CD14-positive monocyte (primary cell): ENCODE data around the gene DHFR. TPM values are rescaled to one million over a fixed set of nuclear protein-coding genes. Genes with fewer than 3 reads are reported as not detected.

Source experiments
- DNase-seq, 3 donors: peaks; one replicate each; pipeline ENCODE4 v3.0.0-alpha.2; 2011 to 2022
- H2AFZ ChIP-seq: 2 replicates; pipeline ENCODE4 v1.6.0; 2012; ENCODE audit warnings: mild to moderate bottlenecking, low read depth, low read length, inconsistent platforms; ENCODE audit not compliant: insufficient read depth, poor library complexity, severe bottlenecking
- H3K27ac ChIP-seq, 2 donors: 1 replicate in 1 of 2; 2 replicates in 1 of 2; pipeline ENCODE4 v1.5.1; 2012 to 2013; ENCODE audit warnings: low read length in 2 of 2, control low read depth in 1 of 2, inconsistent platforms in 1 of 2, low read depth in 1 of 2, mild to moderate bottlenecking in 1 of 2
- H3K27me3 ChIP-seq, 2 donors: one replicate each; pipeline versions ENCODE4 v1.6.0 to v1.6.1; 2011 to 2013; ENCODE audit warnings: low read length in 2 of 2; ENCODE audit not compliant: control insufficient read depth in 2 of 2, insufficient read depth in 2 of 2
- H3K36me3 ChIP-seq, 2 donors: replicated peaks in 1 of 2; 1 replicate in 1 of 2; 2 replicates in 1 of 2; pipeline versions ENCODE4 v1.5.1 to v1.6.1; 2012 to 2013; ENCODE audit warnings: low read length in 2 of 2, control low read depth in 1 of 2, inconsistent platforms in 1 of 2, mild to moderate bottlenecking in 1 of 2; ENCODE audit not compliant: insufficient read depth in 2 of 2, control insufficient read depth in 1 of 2
- H3K4me1 ChIP-seq, 2 donors: 1 replicate in 1 of 2; 2 replicates in 1 of 2; pipeline versions ENCODE4 v1.5.1 to v1.6.1; 2012 to 2013; ENCODE audit warnings: low read length in 2 of 2, control low read depth in 1 of 2, inconsistent platforms in 1 of 2, mild to moderate bottlenecking in 1 of 2, moderate library complexity in 1 of 2; ENCODE audit not compliant: insufficient read depth in 2 of 2, control insufficient read depth in 1 of 2
- H3K4me2 ChIP-seq: replicated peaks from 2 replicates; pipeline ENCODE3; 2012; ENCODE audit warnings: low read length, moderate library complexity, mild to moderate bottlenecking; ENCODE audit not compliant: poor library complexity, severe bottlenecking; ENCODE audit errors: extremely low read depth
- H3K4me3 ChIP-seq, 3 experiments: fragments of 200-600 bp in 1 of 3; sonication (generic) in 1 of 3; replicated peaks in 1 of 3; 1 replicate in 2 of 3; 2 replicates in 1 of 3; pipeline ENCODE4 v1.5.1; 2011 to 2013; ENCODE audit warnings: low read length in 3 of 3, mild to moderate bottlenecking in 3 of 3, control low read depth in 2 of 3, low read depth in 2 of 3, inconsistent platforms in 1 of 3, moderate library complexity in 1 of 3
- H3K79me2 ChIP-seq: 2 replicates; pipeline ENCODE4 v1.6.0; 2012; ENCODE audit warnings: mild to moderate bottlenecking, control low read depth, inconsistent platforms, low read length, moderate library complexity; ENCODE audit not compliant: insufficient read depth
- H3K9ac ChIP-seq: 2 replicates; pipeline ENCODE4 v1.6.0; 2017; ENCODE audit warnings: low read length, mild to moderate bottlenecking; ENCODE audit not compliant: insufficient read depth, poor library complexity, severe bottlenecking
- H3K9me3 ChIP-seq, 2 donors: replicated peaks in 1 of 2; 1 replicate in 1 of 2; 2 replicates in 1 of 2; pipeline versions ENCODE4 v1.5.1 to v1.6.1; 2012 to 2013; ENCODE audit warnings: low read length in 2 of 2, control low read depth in 1 of 2; ENCODE audit not compliant: control insufficient read depth in 1 of 2, insufficient read depth in 1 of 2
- H4K20me1 ChIP-seq: 2 replicates; pipeline ENCODE4 v1.6.0; 2012; ENCODE audit warnings: mild to moderate bottlenecking, low read length, control low read depth, moderate library complexity; ENCODE audit not compliant: insufficient read depth
- H3K27ac Mint-ChIP-seq, 7 donors: one replicate each; pipeline ENCODE4 v1.8.0; 2020; ENCODE audit warnings: mild to moderate bottlenecking in 7 of 7, mixed read lengths in 7 of 7, moderate library complexity in 6 of 7, inconsistent platforms in 2 of 7
- H3K27me3 Mint-ChIP-seq, 3 donors: one replicate each; pipeline ENCODE4 v1.8.0; 2021 to 2022; ENCODE audit warnings: low read depth in 3 of 3, mild to moderate bottlenecking in 3 of 3, mixed read lengths in 3 of 3, moderate library complexity in 3 of 3, inconsistent platforms in 1 of 3
- H3K36me3 Mint-ChIP-seq, 2 donors: one replicate each; pipeline ENCODE4 v1.8.0; 2020; ENCODE audit warnings: mixed read lengths in 2 of 2, inconsistent platforms in 1 of 2, mild to moderate bottlenecking in 1 of 2
- H3K4me1 Mint-ChIP-seq: one replicate; pipeline ENCODE4 v1.8.0; 2020; ENCODE audit warnings: mild to moderate bottlenecking, mixed read lengths
- H3K4me3 Mint-ChIP-seq, 2 donors: one replicate each; pipeline ENCODE4 v1.8.0; 2020; ENCODE audit warnings: mild to moderate bottlenecking in 2 of 2, mixed read lengths in 2 of 2, moderate library complexity in 1 of 2
- H3K9me3 Mint-ChIP-seq, 7 donors: one replicate each; pipeline ENCODE4 v1.8.0; 2020 to 2022; ENCODE audit warnings: mixed read lengths in 7 of 7, mild to moderate bottlenecking in 6 of 7, moderate library complexity in 6 of 7, inconsistent platforms in 2 of 7
- WGBS: methylation state at CpG from one replicate; pipeline ENCODE4 v1.1.5; 2013; ENCODE audit warnings: missing lambda C conversion rate; ENCODE audit not compliant: insufficient coverage; 5-methylcytosine and 5-hydroxymethylcytosine counted together
- intact Hi-C, 2 donors: fragments of 100-400 bp; cut with micrococcal nuclease; formaldehyde crosslinking; loops; one replicate each; pipeline versions ENCODE4 v1.15.0 to v1.15.1; 2023
- polyA plus RNA-seq, 3 donors: library from polyadenylated mRNA; depleted of rRNA in 1 of 3; unstranded in 2 of 3; stranded (reverse) in 1 of 3; fragments of 300-500 nt in 2 of 3; fragments of >200 nt in 1 of 3; fragmentation: Illumina TruSeq in 2 of 3; gene quantifications; 1 replicate in 2 of 3; 2 replicates in 1 of 3; pipeline ENCODE4 v1.2.3, GENCODE V29; 2012 to 2021
- small RNA-seq: library from RNA; depleted of rRNA; stranded (forward); fragments of <200 nt; gene quantifications from one replicate; pipeline ENCODE3, GENCODE V24; 2012; ENCODE audit warnings: low read depth; ENCODE audit not compliant: insufficient read length
- TF ChIP-seq, protein P1 (sequence below): fragments of 200-600 bp; IDR thresholded peaks from one replicate; pipeline ENCODE4 v1.8.0; 2022; ENCODE audit warnings: antibody characterized with exemption, mild to moderate bottlenecking

Gene DHFR
- polyA plus RNA-seq, 3 donors = 0.75 to 2.9 (median 1.1) TPM

DNA sequence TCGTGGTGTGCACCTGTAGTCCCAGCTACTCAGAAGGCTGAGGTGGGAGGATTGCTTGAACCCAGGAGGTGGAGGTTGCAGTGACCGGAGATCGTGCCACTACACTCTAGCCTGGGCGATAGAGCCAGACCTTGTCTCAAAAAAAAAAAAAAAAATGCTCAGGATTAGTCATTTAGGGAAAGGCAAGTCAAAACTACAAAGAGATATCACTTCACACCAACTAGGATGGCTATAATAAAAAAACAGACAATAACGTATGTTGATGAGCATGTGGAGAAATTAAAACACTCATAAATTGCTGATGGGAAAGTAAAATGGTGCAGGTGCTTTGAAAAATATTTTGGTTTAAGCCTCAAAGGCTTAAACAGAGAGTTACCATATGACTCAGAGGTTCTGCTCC lies 78.4 kb downstream of the DHFR start:
- Histone ChIP-seq H4K20me1 (no peaks in the 10 kb centered on the region), H3K9me3 (no peaks in the 10 kb centered on the region), H3K4me3 (no peak overlapping the region), H2AFZ (no peak overlapping the region), H3K4me2 (no peak overlapping the region), H3K79me2 (no peaks in the 10 kb centered on the region), H3K27me3 (peaks cover 19 to 32% of the 10 kb centered on the region in 2 donors), H3K36me3 (no peaks in the 10 kb centered on the region), H3K4me1 (no peaks in the 10 kb centered on the region), H3K27ac (no peak overlapping the region), H3K9ac (no peak overlapping the region)
- TF ChIP-seq, protein P1, sequence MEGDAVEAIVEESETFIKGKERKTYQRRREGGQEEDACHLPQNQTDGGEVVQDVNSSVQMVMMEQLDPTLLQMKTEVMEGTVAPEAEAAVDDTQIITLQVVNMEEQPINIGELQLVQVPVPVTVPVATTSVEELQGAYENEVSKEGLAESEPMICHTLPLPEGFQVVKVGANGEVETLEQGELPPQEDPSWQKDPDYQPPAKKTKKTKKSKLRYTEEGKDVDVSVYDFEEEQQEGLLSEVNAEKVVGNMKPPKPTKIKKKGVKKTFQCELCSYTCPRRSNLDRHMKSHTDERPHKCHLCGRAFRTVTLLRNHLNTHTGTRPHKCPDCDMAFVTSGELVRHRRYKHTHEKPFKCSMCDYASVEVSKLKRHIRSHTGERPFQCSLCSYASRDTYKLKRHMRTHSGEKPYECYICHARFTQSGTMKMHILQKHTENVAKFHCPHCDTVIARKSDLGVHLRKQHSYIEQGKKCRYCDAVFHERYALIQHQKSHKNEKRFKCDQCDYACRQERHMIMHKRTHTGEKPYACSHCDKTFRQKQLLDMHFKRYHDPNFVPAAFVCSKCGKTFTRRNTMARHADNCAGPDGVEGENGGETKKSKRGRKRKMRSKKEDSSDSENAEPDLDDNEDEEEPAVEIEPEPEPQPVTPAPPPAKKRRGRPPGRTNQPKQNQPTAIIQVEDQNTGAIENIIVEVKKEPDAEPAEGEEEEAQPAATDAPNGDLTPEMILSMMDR = no peak
- no peak for DNase-seq
- no peak overlapping the region for H3K27ac Mint-ChIP-seq
- intact Hi-C loops = no loop called here
- no peak overlapping the region for H3K4me3 Mint-ChIP-seq
- WGBS = 100% methylated on average over 1 of the region's 5 CpGs
- H3K9me3 Mint-ChIP-seq = peaks cover 0 to 7% (median 5%) of the 10 kb centered on the region in 7 donors
- H3K36me3 Mint-ChIP-seq = no peaks in the 10 kb centered on the region
- H3K27me3 Mint-ChIP-seq = peaks cover 33 to 48% (median 44%) of the 10 kb centered on the region in 3 donors
- no peaks in the 10 kb centered on the region for H3K4me1 Mint-ChIP-seq

Small RNA genes within 50 kb of the gene (small RNA-seq; reads per million reads assigned to genes)
- not detected for gene DBIP2
- not detected for gene MTRNR2L2

Other genes with a start within 250 kb of the DHFR start
- 10 to 100 TPM in 2 of 3 donors, 1 to 10 TPM in 1; 9.4 to 15.8 (median 10.7) TPM for gene ZFYVE16, start 246.9 kb downstream of the DHFR start, polyA plus RNA-seq
- gene FAM151B, start 166.9 kb downstream of the DHFR start, polyA plus RNA-seq = 10 to 100 TPM in 1 of 3 donors, 1 to 10 TPM in 2; 3.2 to 10.2 (median 4.5) TPM
- gene ANKRD34B, start 84.7 kb downstream of the DHFR start, polyA plus RNA-seq = 1 to 10 TPM in 2 of 3 donors, under 1 TPM in 1; 0.43 to 2.0 (median 1.3) TPM
- 1 to 10 TPM; 4.5 to 9.9 (median 8.0) TPM for gene MSH3, start 331 bp downstream of the DHFR start, polyA plus RNA-seq